Kidney (tissue), 14 donors: ENCODE results near the gene RUSC1. TPM values are rescaled to one million over a fixed set of nuclear protein-coding genes. Genes with fewer than 3 reads are reported as not detected.
"Not testable (repeated sequence)": the region's sequence is repeated elsewhere in the genome, so short reads cannot be mapped to it uniquely, and the experiment has no call there.

Experiments
- DNase-seq, 5 donors: peaks; one replicate each; pipeline ENCODE4 v3.0.0-alpha.2; 2013 to 2020
- FAIRE-seq: peaks from 2 replicates; lab custom pipeline; 2012; peaks lifted over from hg19 to GRCh38; lab: Jason Lieb, UNC
- H3K27ac ChIP-seq, 2 donors: one replicate each; pipeline ENCODE4 v1.7.0; 2013; ENCODE audit warnings: low read depth in 2 of 2, low read length in 2 of 2, inconsistent platforms in 1 of 2
- H3K27me3 ChIP-seq: one replicate; pipeline ENCODE4 v1.7.1; 2013; ENCODE audit warnings: low read length, inconsistent platforms; ENCODE audit not compliant: control insufficient read depth, insufficient read depth
- H3K36me3 ChIP-seq, 3 donors: one replicate each; pipeline versions ENCODE4 v1.7.0 to v1.7.1; 2013; ENCODE audit warnings: low read length in 3 of 3, control low read depth in 1 of 3, inconsistent platforms in 1 of 3; ENCODE audit not compliant: insufficient read depth in 3 of 3, control insufficient read depth in 2 of 3
- H3K4me1 ChIP-seq, 3 donors: one replicate each; pipeline versions ENCODE4 v1.7.0 to v1.7.1; 2013; ENCODE audit warnings: low read length in 3 of 3, inconsistent platforms in 1 of 3, low read depth in 1 of 3; ENCODE audit not compliant: control insufficient read depth in 2 of 3, insufficient read depth in 2 of 3
- H3K4me3 ChIP-seq, 3 donors: one replicate each; pipeline versions ENCODE4 v1.7.0 to v1.8.1; 2013; ENCODE audit warnings: low read length in 3 of 3, control low read depth in 1 of 3, inconsistent platforms in 1 of 3
- H3K9ac ChIP-seq, 3 donors: one replicate each; pipeline versions ENCODE4 v1.7.0 to v1.7.1; 2013; ENCODE audit warnings: low read length in 3 of 3, control low read depth in 1 of 3, inconsistent platforms in 1 of 3
- H3K9me3 ChIP-seq, 3 donors: one replicate each; pipeline versions ENCODE4 v1.7.0 to v1.7.1; 2013; ENCODE audit warnings: low read length in 3 of 3, control low read depth in 1 of 3, inconsistent platforms in 1 of 3; ENCODE audit not compliant: control insufficient read depth in 2 of 3, insufficient read depth in 1 of 3
- intact Hi-C: fragments of 100-400 bp; cut with DNase I; formaldehyde crosslinking; loops from one replicate; pipeline ENCODE4 v1.11.1; 2022
- polyA plus RNA-seq: library from polyadenylated mRNA; stranded (reverse); fragments of 350-450 nt; fragmentation: Illumina TruSeq; extraction: RNeasy Lipid Tissue Mini Kit (QIAGEN cat#74804); gene quantifications from one replicate; pipeline ENCODE4 v1.2.3, GENCODE V29; 2014; ENCODE audit warnings: low read depth, low replicate concordance; ENCODE audit not compliant: insufficient read depth
- total RNA-seq: library from RNA; stranded (reverse); fragmentation: NEBNext Ultra II Directional; extraction: Animal tissue kit (Norgen Biotek cat#: 25700); gene quantifications from one replicate; pipeline ENCODE4 v1.2.1, GENCODE V29; 2021
- TF ChIP-seq, protein P1 (sequence below): IDR thresholded peaks from 3 replicates; pipeline ENCODE4 v1.5.1; 2012; ENCODE audit warnings: mild to moderate bottlenecking, moderate library complexity, borderline replicate concordance; ENCODE audit not compliant: insufficient read depth; ENCODE audit errors: extremely low read depth
- donor health status: control.
- donor health status: control.
- donor health status: control.
- donor health status: control.
- donor health status: control.
- donor health status: DM: yes; HTN: yes; CAD: no.
- donor health status: Normal renal cell carcinoma (clear cell type).

RUSC1 gene
- total and polyA plus RNA-seq, 2 donors from 2014 or later: 29.7 to 32.7 TPM

GRCh38 chr1:155287987-155288543 lies 32.6 kb upstream of the RUSC1 start:
- Histone ChIP-seq H3K36me3 (no peaks in the 10 kb centered on the region), H3K27ac (no peak overlapping the region), H3K9me3 (no peaks in the 10 kb centered on the region), H3K4me1 (no peaks in the 10 kb centered on the region), H3K9ac (no peak overlapping the region), H3K4me3 (no peak overlapping the region), H3K27me3 (no peaks in the 10 kb centered on the region)
- no peak for FAIRE-seq
- DNase-seq: no peak
- TF ChIP-seq, protein P1, sequence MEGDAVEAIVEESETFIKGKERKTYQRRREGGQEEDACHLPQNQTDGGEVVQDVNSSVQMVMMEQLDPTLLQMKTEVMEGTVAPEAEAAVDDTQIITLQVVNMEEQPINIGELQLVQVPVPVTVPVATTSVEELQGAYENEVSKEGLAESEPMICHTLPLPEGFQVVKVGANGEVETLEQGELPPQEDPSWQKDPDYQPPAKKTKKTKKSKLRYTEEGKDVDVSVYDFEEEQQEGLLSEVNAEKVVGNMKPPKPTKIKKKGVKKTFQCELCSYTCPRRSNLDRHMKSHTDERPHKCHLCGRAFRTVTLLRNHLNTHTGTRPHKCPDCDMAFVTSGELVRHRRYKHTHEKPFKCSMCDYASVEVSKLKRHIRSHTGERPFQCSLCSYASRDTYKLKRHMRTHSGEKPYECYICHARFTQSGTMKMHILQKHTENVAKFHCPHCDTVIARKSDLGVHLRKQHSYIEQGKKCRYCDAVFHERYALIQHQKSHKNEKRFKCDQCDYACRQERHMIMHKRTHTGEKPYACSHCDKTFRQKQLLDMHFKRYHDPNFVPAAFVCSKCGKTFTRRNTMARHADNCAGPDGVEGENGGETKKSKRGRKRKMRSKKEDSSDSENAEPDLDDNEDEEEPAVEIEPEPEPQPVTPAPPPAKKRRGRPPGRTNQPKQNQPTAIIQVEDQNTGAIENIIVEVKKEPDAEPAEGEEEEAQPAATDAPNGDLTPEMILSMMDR: no peak
- intact Hi-C loops: no loop called here

DNA sequence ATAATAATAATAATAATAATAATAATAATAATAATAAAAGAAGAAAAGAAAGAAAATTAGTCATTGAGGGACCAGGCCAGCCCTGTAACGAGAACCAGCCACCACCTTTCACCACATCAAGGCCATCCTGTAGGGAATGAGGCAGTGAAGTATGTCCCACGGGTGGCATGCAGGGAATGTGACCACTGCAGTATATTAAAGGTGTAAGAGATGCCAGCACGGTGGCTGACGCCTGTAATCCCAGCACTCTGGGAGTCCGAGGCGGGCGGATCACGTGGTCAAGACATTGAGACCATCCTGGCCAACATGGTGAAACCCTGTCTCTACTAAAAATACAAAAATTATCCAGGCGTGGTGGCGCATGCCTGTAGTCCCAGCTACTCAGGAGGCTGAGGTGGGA lies 29.7 kb upstream of the RUSC1 start:
- DNase-seq, H3K9ac ChIP-seq, H3K27ac ChIP-seq, H3K4me3 ChIP-seq, H3K4me1 ChIP-seq, intact Hi-C loops, H3K9me3 ChIP-seq, FAIRE-seq, H3K36me3 ChIP-seq: not testable (repeated sequence)
- H3K27me3 ChIP-seq: peaks cover 18% of the 10 kb centered on the region

- H3K9me3 ChIP-seq: no peaks in the 10 kb centered on the region
- intact Hi-C loops: no loop called here
- FAIRE-seq: no peak
Observed at GRCh38 chr1:155293086-155293749, 27.5 kb upstream of the RUSC1 start.

GRCh38 chr1:155294520-155295182 lies 26.0 kb upstream of the RUSC1 start:
- no peak overlapping the region for H3K9ac ChIP-seq
- H3K4me3 ChIP-seq: no peak overlapping the region
- H3K9me3 ChIP-seq: no peaks in the 10 kb centered on the region
- no peaks in the 10 kb centered on the region for H3K36me3 ChIP-seq
- H3K4me1 ChIP-seq: no peaks in the 10 kb centered on the region
- FAIRE-seq: no peak
- no peak overlapping the region for H3K27ac ChIP-seq
- peaks cover 19% of the 10 kb centered on the region for H3K27me3 ChIP-seq
- DNase-seq: no peak
- TF ChIP-seq, protein P1: no peak
- intact Hi-C loops: no loop called here

More at GRCh38 chr1:155293086-155293749, 27.5 kb upstream of the RUSC1 start:
- Histone ChIP-seq H3K4me1 (no peaks in the 10 kb centered on the region), H3K27me3 (peaks cover 19% of the 10 kb centered on the region), H3K4me3 (no peak overlapping the region), H3K27ac (no peak overlapping the region), H3K9ac (no peak overlapping the region), H3K36me3 (no peaks in the 10 kb centered on the region)
- TF ChIP-seq, protein P1: no peak
- no peak for DNase-seq
